CD8-positive, alpha-beta memory T cell (primary cell): Measurements from ENCODE around the gene EPHA1. TPM values are rescaled to one million over a fixed set of nuclear protein-coding genes. Genes with fewer than 3 reads are reported as not detected.
A peak's percentile ranks its signal among the peaks of the same experiment; 100 is the strongest.

Experiments
- CTCF ChIA-PET: fragments of 350-600 bp; sonication (Branson Sonifier 250); formaldehyde crosslinking; loops from one replicate; lab custom pipeline; 2021; ENCODE audit warnings: antibody characterized with exemption; lab: Charles Lee
- POLR2A ChIA-PET: fragments of 350-600 bp; sonication (Branson Sonifier 250); formaldehyde crosslinking; loops from one replicate; lab custom pipeline; 2021; ENCODE audit warnings: antibody characterized with exemption; lab: Charles Lee
- DNase-seq, 5 donors: peaks; one replicate each; pipeline versions ENCODE4 v3.0.0 to v3.0.0-alpha.2; 2020 to 2022; ENCODE audit warnings: mixed read lengths in 1 of 5
- H3K27ac ChIP-seq: one replicate; pipeline ENCODE4 v1.7.0; 2013; ENCODE audit warnings: low read depth, mild to moderate bottlenecking, low read length, moderate library complexity
- H3K27me3 ChIP-seq: 2 replicates; pipeline ENCODE4 v1.7.0; 2013; ENCODE audit warnings: low read length, mild to moderate bottlenecking; ENCODE audit not compliant: insufficient read depth, poor library complexity, severe bottlenecking
- H3K36me3 ChIP-seq: 2 replicates; pipeline ENCODE4 v1.7.0; 2013; ENCODE audit warnings: mild to moderate bottlenecking, low read length, moderate library complexity; ENCODE audit not compliant: insufficient read depth
- H3K4me1 ChIP-seq: 2 replicates; pipeline ENCODE4 v1.7.0; 2013; ENCODE audit warnings: mild to moderate bottlenecking, low read length, moderate library complexity; ENCODE audit not compliant: insufficient read depth
- H3K4me3 ChIP-seq: 2 replicates; pipeline ENCODE4 v1.7.0; 2013; ENCODE audit warnings: mild to moderate bottlenecking, low read length
- H3K9me3 ChIP-seq: 2 replicates; pipeline ENCODE4 v1.7.0; 2013; ENCODE audit warnings: mild to moderate bottlenecking, low read length
- H3K27ac Mint-ChIP-seq, 8 donors: one replicate each; pipeline ENCODE4 v1.8.0; 2020 to 2021; ENCODE audit warnings: mixed read lengths in 8 of 8, mild to moderate bottlenecking in 6 of 8, inconsistent platforms in 3 of 8, moderate library complexity in 3 of 8
- H3K27me3 Mint-ChIP-seq, 2 donors: one replicate each; pipeline ENCODE4 v1.8.0; 2020 to 2021; ENCODE audit warnings: mixed read lengths in 2 of 2, mild to moderate bottlenecking in 1 of 2, moderate library complexity in 1 of 2
- H3K36me3 Mint-ChIP-seq, 3 donors: one replicate each; pipeline ENCODE4 v1.8.0; 2020 to 2021; ENCODE audit warnings: mixed read lengths in 3 of 3, inconsistent platforms in 1 of 3, mild to moderate bottlenecking in 1 of 3
- H3K4me1 Mint-ChIP-seq, 3 donors: one replicate each; pipeline ENCODE4 v1.8.0; 2020 to 2021; ENCODE audit warnings: mixed read lengths in 3 of 3, inconsistent platforms in 1 of 3, mild to moderate bottlenecking in 1 of 3
- H3K4me3 Mint-ChIP-seq, 7 donors: one replicate each; pipeline ENCODE4 v1.8.0; 2020 to 2021; ENCODE audit warnings: mixed read lengths in 7 of 7, mild to moderate bottlenecking in 6 of 7, moderate library complexity in 4 of 7, inconsistent platforms in 2 of 7
- H3K9me3 Mint-ChIP-seq, 5 donors: one replicate each; pipeline ENCODE4 v1.8.0; 2020 to 2022; ENCODE audit warnings: mixed read lengths in 5 of 5, mild to moderate bottlenecking in 3 of 5, moderate library complexity in 2 of 5, inconsistent platforms in 1 of 5
- polyA plus RNA-seq: library from polyadenylated mRNA; unstranded; fragments of 300-500 nt; fragmentation: Illumina TruSeq; gene quantifications from one replicate; pipeline ENCODE4 v1.2.3, GENCODE V29; 2021
- total RNA-seq, 2 experiments: library from RNA; stranded (reverse); gene quantifications; one replicate each; pipeline ENCODE4 v1.2.3, GENCODE V29; 2021

EPHA1 gene
- total and polyA plus RNA-seq, 3 experiments from 2014 or later: 2.8 to 4.6 (median 3.1) TPM

DNA sequence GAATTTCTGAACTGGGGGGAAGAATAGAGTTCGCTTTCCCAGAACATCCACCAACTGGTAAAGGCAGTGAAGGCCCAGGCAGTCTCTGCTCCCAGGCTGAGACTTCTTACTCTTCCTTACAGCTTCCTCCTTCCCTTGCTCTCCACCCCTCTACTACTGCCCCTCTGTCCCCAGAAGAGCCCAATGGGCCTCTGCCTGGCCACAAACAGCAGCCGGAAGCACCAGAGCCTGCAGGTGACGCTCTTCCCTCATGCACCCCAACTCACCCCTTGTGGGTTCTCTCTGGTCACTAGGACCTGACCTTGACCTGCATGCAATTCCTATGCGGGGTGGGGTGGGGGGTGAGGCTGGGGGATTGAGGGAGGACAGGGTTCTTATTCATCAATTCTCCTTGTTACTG, 62.6 kb downstream of the EPHA1 start:
- POLR2A ChIA-PET: no interaction called here
- Mint-ChIP-seq H3K4me1 (peaks cover 7 to 10% (median 9%) of the 10 kb centered on the region in 3 donors), H3K9me3 (no peaks in the 10 kb centered on the region), H3K27me3 (peaks cover 7 to 14% of the 10 kb centered on the region in 2 donors), H3K4me3 (peak overlapping the region in 2 of 7 donors; percentile 58 to 79), H3K27ac (no peak overlapping the region), H3K36me3 (no peaks in the 10 kb centered on the region)
- no peak overlapping the region for H3K4me3 ChIP-seq
- no peak overlapping the region for H3K27ac ChIP-seq
- no peak for DNase-seq
- no peaks in the 10 kb centered on the region for H3K27me3 ChIP-seq
- H3K9me3 ChIP-seq: no peaks in the 10 kb centered on the region
- H3K4me1 ChIP-seq: peaks cover 8% of the 10 kb centered on the region
- CTCF ChIA-PET: interaction anchor here (0.5 to 2.6 kb wide), 27 partner anchors 9 to 128 kb away, joined by 3 to 18 read pairs (median 5); partner anchors contain the start of gene CASP2
- H3K36me3 ChIP-seq: no peaks in the 10 kb centered on the region

DNA sequence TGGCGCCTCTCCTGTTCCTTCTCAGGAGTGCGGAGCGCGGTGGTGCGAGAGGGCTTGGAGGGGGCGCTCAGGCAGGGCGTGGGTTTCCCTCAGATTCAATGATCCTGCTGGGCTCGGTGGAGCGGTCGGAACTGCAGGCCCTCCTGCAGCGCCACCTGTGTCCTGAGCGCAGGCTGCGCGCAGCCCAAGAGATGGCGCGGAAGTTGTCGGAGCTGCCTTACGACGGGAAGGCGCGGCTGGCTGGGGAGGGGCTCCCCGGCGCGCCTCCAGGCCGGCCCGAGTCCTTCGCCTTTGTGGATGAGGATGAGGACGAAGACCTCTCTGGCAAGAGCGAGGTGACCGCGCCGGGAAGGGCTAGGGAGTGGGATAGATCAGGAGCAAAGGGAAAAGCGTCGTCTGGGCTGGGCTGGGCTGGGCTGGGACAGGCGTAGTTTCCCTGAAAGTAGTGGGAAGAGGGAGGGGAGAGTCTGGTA, 63.2 kb downstream of the EPHA1 start:
- peak overlapping the region in 2 of 8 donors; percentile 42 to 92 for H3K27ac Mint-ChIP-seq

DNA sequence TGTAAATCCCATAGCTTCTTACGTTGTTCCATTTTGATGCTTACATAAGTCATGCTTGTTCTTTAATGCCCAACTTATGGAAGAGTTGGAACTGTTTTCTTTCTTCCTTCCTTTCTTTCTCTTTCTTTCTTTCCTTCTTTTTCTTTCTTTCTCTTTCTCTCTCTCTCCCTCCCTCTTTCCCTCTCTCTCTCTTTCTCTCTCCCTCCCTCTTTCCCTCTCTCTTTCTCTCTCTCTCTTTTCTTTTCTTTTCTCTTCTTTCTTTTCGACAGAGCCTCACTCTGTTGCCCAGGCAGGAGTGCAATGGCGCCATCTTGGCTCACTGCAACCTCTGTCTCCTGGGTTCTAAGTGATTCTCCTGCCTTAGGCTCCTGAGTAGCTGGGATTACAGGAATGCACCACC, 65.1 kb downstream of the EPHA1 start:
- peaks cover 7 to 10% (median 9%) of the 10 kb centered on the region in 3 donors for H3K4me1 Mint-ChIP-seq

More for the DNA sequence above, 63.2 kb downstream of the EPHA1 start:
- Histone ChIP-seq H3K4me3 (peak overlapping the region; percentile 23), H3K27me3 (no peaks in the 10 kb centered on the region), H3K36me3 (no peaks in the 10 kb centered on the region), H3K4me1 (peaks cover 8% of the 10 kb centered on the region), H3K27ac (no peak overlapping the region), H3K9me3 (no peaks in the 10 kb centered on the region)
- DNase-seq: peak; percentile 38 to 75 (median 51)
- H3K36me3 Mint-ChIP-seq: no peaks in the 10 kb centered on the region
- peaks cover 7 to 16% of the 10 kb centered on the region in 2 donors for H3K27me3 Mint-ChIP-seq
- no peaks in the 10 kb centered on the region for H3K9me3 Mint-ChIP-seq
- H3K4me1 Mint-ChIP-seq: peaks cover 7 to 10% (median 9%) of the 10 kb centered on the region in 3 donors
- ChIA-PET CTCF (interaction anchor here (0.5 to 2.6 kb wide), 28 partner anchors 8 to 127 kb away, joined by 3 to 18 read pairs (median 5); partner anchors contain the start of gene CASP2), POLR2A (no interaction called here)
- H3K4me3 Mint-ChIP-seq: peak overlapping the region in 6 of 7 donors; percentile 58 to 79 (median 78)

GRCh38 chr7:143341842-143342241, 66.8 kb downstream of the EPHA1 start:
- H3K4me3 ChIP-seq: no peak overlapping the region
- Mint-ChIP-seq H3K27me3 (peaks cover 24 to 27% of the 10 kb centered on the region in 2 donors), H3K36me3 (no peaks in the 10 kb centered on the region), H3K4me1 (peaks cover 9 to 10% (median 9%) of the 10 kb centered on the region in 3 donors), H3K27ac (no peak overlapping the region), H3K4me3 (no peak overlapping the region), H3K9me3 (no peaks in the 10 kb centered on the region)
- peaks cover 8% of the 10 kb centered on the region for H3K4me1 ChIP-seq
- no peak overlapping the region for H3K27ac ChIP-seq
- no peaks in the 10 kb centered on the region for H3K9me3 ChIP-seq
- H3K36me3 ChIP-seq: no peaks in the 10 kb centered on the region
- POLR2A ChIA-PET: interaction anchor here (0.6 kb wide), 1 partner anchor 82 kb away, joined by 5 read pairs; no protein-coding TSS in a partner anchor
- H3K27me3 ChIP-seq: peaks cover 9% of the 10 kb centered on the region
- CTCF ChIA-PET: interaction anchor here (1.0 to 1.4 kb wide), 2 partner anchors 76 to 101 kb away, joined by 3 to 4 read pairs; no protein-coding TSS in a partner anchor
- no peak for DNase-seq

More for the DNA sequence above, 65.1 kb downstream of the EPHA1 start:
- H3K27ac ChIP-seq: no peak overlapping the region
- H3K36me3 ChIP-seq: no peaks in the 10 kb centered on the region
- CTCF ChIA-PET: interaction anchor here (1.0 to 1.5 kb wide), 4 partner anchors 22 to 37 kb away, joined by 3 read pairs; no protein-coding TSS in a partner anchor
- POLR2A ChIA-PET: no interaction called here
- H3K4me1 ChIP-seq: peaks cover 8% of the 10 kb centered on the region
- Mint-ChIP-seq H3K4me3 (no peak overlapping the region), H3K27ac (no peak overlapping the region), H3K36me3 (no peaks in the 10 kb centered on the region), H3K9me3 (no peaks in the 10 kb centered on the region), H3K27me3 (peaks cover 18 to 22% of the 10 kb centered on the region in 2 donors)
- H3K27me3 ChIP-seq: peaks cover 9% of the 10 kb centered on the region
- H3K9me3 ChIP-seq: no peaks in the 10 kb centered on the region
- H3K4me3 ChIP-seq: no peak overlapping the region
- no peak for DNase-seq

Other genes starting within 250 kb of the EPHA1 start
- gene TAS2R39, start 225.4 kb downstream of the EPHA1 start, total RNA-seq: not detected
- gene TAS2R39, start 225.4 kb downstream of the EPHA1 start, polyA plus RNA-seq: not detected
- not detected for gene TAS2R40, start 186.8 kb downstream of the EPHA1 start, total RNA-seq
- not detected for gene TAS2R40, start 186.8 kb downstream of the EPHA1 start, polyA plus RNA-seq
- gene GSTK1, start 145.4 kb downstream of the EPHA1 start, total RNA-seq: 100 to 1,000 TPM; 147 to 151 TPM
- gene GSTK1, start 145.4 kb downstream of the EPHA1 start, polyA plus RNA-seq: 532 TPM
- gene TMEM139, start 123.9 kb downstream of the EPHA1 start, total RNA-seq: under 1 TPM; 0.84 to 0.90 TPM
- gene TMEM139, start 123.9 kb downstream of the EPHA1 start, polyA plus RNA-seq: 0.87 TPM
- gene CASP2, start 120.5 kb downstream of the EPHA1 start, total RNA-seq: 100 to 1,000 TPM; 105 to 107 TPM
- gene CASP2, start 120.5 kb downstream of the EPHA1 start, polyA plus RNA-seq: 23.0 TPM
- under 1 TPM in 1 of 2 experiments, not detected in 1; 0.11 TPM for gene CLCN1, start 92.7 kb downstream of the EPHA1 start, total RNA-seq
- gene CLCN1, start 92.7 kb downstream of the EPHA1 start, polyA plus RNA-seq: not detected
- 1 to 10 TPM; 2.4 to 2.8 TPM for gene FAM131B, start 46.1 kb downstream of the EPHA1 start, total RNA-seq
- gene FAM131B, start 46.1 kb downstream of the EPHA1 start, polyA plus RNA-seq: 1.6 TPM
- gene ZYX, start 27.5 kb downstream of the EPHA1 start, total RNA-seq: 100 to 1,000 TPM; 101 to 104 TPM
- 143 TPM for gene ZYX, start 27.5 kb downstream of the EPHA1 start, polyA plus RNA-seq
- not detected for gene TAS2R60, start 34.6 kb upstream of the EPHA1 start, total RNA-seq
- gene TAS2R60, start 34.6 kb upstream of the EPHA1 start, polyA plus RNA-seq: not detected
- gene TAS2R41, start 69.0 kb upstream of the EPHA1 start, total RNA-seq: not detected
- gene TAS2R41, start 69.0 kb upstream of the EPHA1 start, polyA plus RNA-seq: not detected
- gene CTAGE15, start 162.9 kb upstream of the EPHA1 start, total RNA-seq: under 1 TPM in 1 of 2 experiments, not detected in 1; 0.44 TPM
- 0.29 TPM for gene CTAGE15, start 162.9 kb upstream of the EPHA1 start, polyA plus RNA-seq
- 10 to 100 TPM; 18.0 to 18.2 TPM for gene TCAF2, start 212.1 kb upstream of the EPHA1 start, total RNA-seq
- 8.3 TPM for gene TCAF2, start 212.1 kb upstream of the EPHA1 start, polyA plus RNA-seq